Endodermal cell (in vitro differentiated cells): Measurements from ENCODE around the gene CERS1. TPM values are rescaled to one million over a fixed set of nuclear protein-coding genes. Genes with fewer than 3 reads are reported as not detected.

Source experiments
- DNase-seq: peaks from one replicate; pipeline ENCODE4 v3.0.0-alpha.2; 2017
- H3K27ac ChIP-seq: 2 replicates; pipeline ENCODE4 v1.5.1; 2013; ENCODE audit warnings: mild to moderate bottlenecking, low read depth, low read length, moderate library complexity
- H3K27me3 ChIP-seq: 2 replicates; pipeline ENCODE4 v1.6.1; 2013; ENCODE audit warnings: mild to moderate bottlenecking, low read length, moderate library complexity; ENCODE audit not compliant: insufficient read depth, control insufficient read depth, poor library complexity, severe bottlenecking
- H3K36me3 ChIP-seq: 2 replicates; pipeline ENCODE4 v1.7.0; 2013; ENCODE audit warnings: mild to moderate bottlenecking, low read length, moderate library complexity; ENCODE audit not compliant: control insufficient read depth, insufficient read depth
- H3K4me1 ChIP-seq: one replicate; pipeline ENCODE4 v1.7.0; 2013; ENCODE audit warnings: low read length; ENCODE audit not compliant: control insufficient read depth, insufficient read depth
- H3K4me3 ChIP-seq: 2 replicates; pipeline ENCODE4 v1.5.1; 2013; ENCODE audit warnings: mild to moderate bottlenecking, low read length, moderate library complexity
- H3K9ac ChIP-seq: 2 replicates; pipeline ENCODE4 v1.6.1; 2013; ENCODE audit warnings: mild to moderate bottlenecking, low read length, moderate library complexity; ENCODE audit not compliant: poor library complexity, severe bottlenecking; ENCODE audit errors: extremely low read depth
- H3K9me3 ChIP-seq: 2 replicates; pipeline ENCODE4 v1.6.1; 2013; ENCODE audit warnings: mild to moderate bottlenecking, low read length, moderate library complexity; ENCODE audit not compliant: control insufficient read depth
- H3K27ac Mint-ChIP-seq: 2 replicates; pipeline ENCODE4 v1.8.0; 2020; ENCODE audit warnings: mixed read lengths
- H3K27me3 Mint-ChIP-seq: 2 replicates; pipeline ENCODE4 v1.8.0; 2021; ENCODE audit warnings: mild to moderate bottlenecking, mixed read lengths; ENCODE audit not compliant: insufficient read depth
- H3K36me3 Mint-ChIP-seq: 2 replicates; pipeline ENCODE4 v1.8.0; 2020; ENCODE audit warnings: low read depth, mixed read lengths
- H3K4me1 Mint-ChIP-seq: 2 replicates; pipeline ENCODE4 v1.8.0; 2020; ENCODE audit warnings: mixed read lengths
- H3K4me3 Mint-ChIP-seq: 2 replicates; pipeline ENCODE4 v1.8.0; 2020; ENCODE audit warnings: mild to moderate bottlenecking, moderate library complexity, mixed read lengths
- H3K9me3 Mint-ChIP-seq: 2 replicates; pipeline ENCODE4 v1.8.0; 2020; ENCODE audit warnings: mild to moderate bottlenecking, mixed read lengths
- CTCF ChIP-seq: fragments of 200-600 bp; sonication (generic); conservative IDR thresholded peaks from 2 replicates; pipeline ENCODE4 v1.5.0; 2021; ENCODE audit warnings: antibody characterized with exemption, mild to moderate bottlenecking
- WGBS, 2 experiments: methylation state at CpG; one replicate each; pipeline versions ENCODE4 v1.1.5 to v1.1.7; 2013; ENCODE audit warnings: missing lambda C conversion rate in 2 of 2, mixed read lengths in 1 of 2; ENCODE audit not compliant: insufficient coverage in 1 of 2, insufficient read length in 1 of 2; 5-methylcytosine and 5-hydroxymethylcytosine counted together
- total RNA-seq, 2 donors: library from RNA; stranded (reverse); fragmentation: NEBNext Ultra II Directional in 1 of 2; extraction: Animal tissue kit (Norgen Biotek cat#: 25700) in 1 of 2; gene quantifications; 2 replicates in 1 of 2; 3 replicates in 1 of 2; pipeline ENCODE4 v1.2.1, GENCODE V29; 2021

CERS1 gene
- total RNA-seq, 2 donors from 2014 or later: 16.6 to 25.5 TPM

- WGBS, 2 experiments: 94 to 96% methylated on average over 16 of the region's 16 CpGs
- Mint-ChIP-seq H3K9me3 (no peaks in the 10 kb centered on the region), H3K36me3 (peaks cover 56% of the 10 kb centered on the region), H3K4me3 (no peak overlapping the region), H3K4me1 (peaks cover 11% of the 10 kb centered on the region), H3K27ac (peak overlapping the region; percentile 69), H3K27me3 (no peaks in the 10 kb centered on the region)
- Histone ChIP-seq H3K4me1 (peaks cover 5% of the 10 kb centered on the region), H3K4me3 (no peak overlapping the region), H3K27me3 (no peaks in the 10 kb centered on the region), H3K9me3 (no peaks in the 10 kb centered on the region), H3K27ac (no peak overlapping the region), H3K9ac (no peak overlapping the region), H3K36me3 (peaks cover 71% of the 10 kb centered on the region)
- no peak for DNase-seq
- no peak for TF ChIP-seq CTCF
Observed at GRCh38 chr19:18849838-18850400, 46.0 kb downstream of the CERS1 start.

DNA sequence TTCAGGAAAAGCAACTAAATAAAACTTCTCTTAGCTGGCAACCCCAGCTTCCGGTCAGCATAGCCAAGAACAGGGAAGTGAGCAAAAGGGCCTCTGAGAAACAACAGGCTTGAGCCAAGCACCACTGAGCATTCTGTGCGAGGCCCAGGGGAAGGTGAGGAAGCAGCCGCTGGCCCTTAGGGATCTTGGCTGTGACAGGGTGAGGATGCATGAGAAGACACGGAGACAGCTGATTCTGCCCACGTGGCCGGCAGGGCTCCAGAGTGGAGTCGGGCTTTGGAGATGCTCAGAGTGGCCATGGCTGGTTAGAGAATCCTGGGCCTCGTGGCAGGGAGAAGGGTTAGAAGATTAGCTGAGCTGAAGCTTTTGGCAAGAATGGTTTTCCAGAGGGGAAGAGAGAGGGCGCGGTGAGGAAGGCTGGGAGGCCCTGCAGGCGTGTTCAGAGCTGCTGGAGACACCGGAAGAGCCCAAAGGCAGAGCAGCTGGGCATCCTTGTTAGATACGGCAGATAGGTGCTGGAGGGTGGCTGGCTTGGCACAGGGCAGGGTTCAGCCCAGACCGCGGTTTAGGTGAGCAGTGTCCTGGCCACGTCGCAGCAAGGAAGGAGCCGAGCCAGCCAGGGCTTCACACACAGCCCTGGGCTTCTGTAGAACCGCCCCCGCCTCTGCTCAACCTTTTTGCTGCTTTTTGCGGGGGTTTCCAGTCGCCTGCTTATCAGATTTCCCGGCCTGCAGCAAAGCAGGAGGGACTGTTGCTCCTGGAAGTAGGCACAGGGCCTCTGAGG is 46.9 kb downstream of the CERS1 start:
- no peak overlapping the region for H3K4me3 ChIP-seq
- H3K4me1 Mint-ChIP-seq: peaks cover 11% of the 10 kb centered on the region
- no peak overlapping the region for H3K9ac ChIP-seq
- H3K9me3 Mint-ChIP-seq: no peaks in the 10 kb centered on the region
- H3K9me3 ChIP-seq: no peaks in the 10 kb centered on the region
- H3K27ac ChIP-seq: no peak overlapping the region
- H3K4me1 ChIP-seq: peaks cover 5% of the 10 kb centered on the region
- H3K27me3 Mint-ChIP-seq: no peaks in the 10 kb centered on the region
- H3K27me3 ChIP-seq: no peaks in the 10 kb centered on the region
- H3K36me3 ChIP-seq: peaks cover 63% of the 10 kb centered on the region
- H3K4me3 Mint-ChIP-seq: no peak overlapping the region
- TF ChIP-seq CTCF: no peak
- 92 to 93% methylated on average over 17 to 23 of the region's 23 CpGs for WGBS, 2 experiments
- peaks cover 50% of the 10 kb centered on the region for H3K36me3 Mint-ChIP-seq
- DNase-seq: no peak
- H3K27ac Mint-ChIP-seq: peak overlapping the region; percentile 42

GRCh38 chr19:18847549-18848463 is 48.2 kb downstream of the CERS1 start:
- WGBS, 2 experiments: 94 to 96% methylated on average over 19 to 24 of the region's 24 CpGs
- H3K4me3 Mint-ChIP-seq: no peak overlapping the region
- no peaks in the 10 kb centered on the region for H3K9me3 Mint-ChIP-seq
- H3K36me3 ChIP-seq: peaks cover 51% of the 10 kb centered on the region
- no peak overlapping the region for H3K9ac ChIP-seq
- H3K27me3 ChIP-seq: no peaks in the 10 kb centered on the region
- peaks cover 5% of the 10 kb centered on the region for H3K4me1 ChIP-seq
- peaks cover 11% of the 10 kb centered on the region for H3K4me1 Mint-ChIP-seq
- no peak overlapping the region for H3K27ac ChIP-seq
- TF ChIP-seq CTCF: peak; percentile 1
- no peak overlapping the region for H3K27ac Mint-ChIP-seq
- no peaks in the 10 kb centered on the region for H3K27me3 Mint-ChIP-seq
- no peaks in the 10 kb centered on the region for H3K9me3 ChIP-seq
- H3K4me3 ChIP-seq: no peak overlapping the region
- peaks cover 37% of the 10 kb centered on the region for H3K36me3 Mint-ChIP-seq
- no peak for DNase-seq
